Neural cell (in vitro differentiated cells): Measurements from ENCODE around the gene PRKCQ. TPM values are rescaled to one million over a fixed set of nuclear protein-coding genes. Genes with fewer than 3 reads are reported as not detected.
A peak's percentile ranks its signal among the peaks of the same experiment; 100 is the strongest.

Experiments used
- H2AFZ ChIP-seq: fragments of 200-600, 300-800 bp; sonication (generic), shearing (Covaris generic); 2 replicates; pipeline ENCODE4 v1.6.0; 2014; ENCODE audit warnings: low read depth, mild to moderate bottlenecking, antibody characterized with exemption, low read length, moderate library complexity
- H3F3A ChIP-seq: fragments of 200-600 bp; shearing (Covaris generic); 2 replicates; pipeline ENCODE4 v1.6.1; 2016; ENCODE audit warnings: mild to moderate bottlenecking, moderate library complexity, mixed read lengths, antibody characterized with exemption, low read length; ENCODE audit not compliant: insufficient read depth, poor library complexity, severe bottlenecking
- H3K27ac ChIP-seq: fragments of 200-600, 300-800 bp; sonication (generic), shearing (Covaris generic); 2 replicates; pipeline ENCODE4 v1.5.1; 2014; ENCODE audit warnings: mild to moderate bottlenecking, low read length, moderate library complexity
- H3K27me3 ChIP-seq: fragments of 300-800, 200-600 bp; sonication (generic), shearing (Covaris generic); 2 replicates; pipeline ENCODE4 v1.6.0; 2014; ENCODE audit warnings: mild to moderate bottlenecking, low read depth, low read length, moderate library complexity; ENCODE audit not compliant: insufficient read depth
- H3K36me3 ChIP-seq: fragments of 300-800, 200-600 bp; sonication (generic), shearing (Covaris generic); 2 replicates; pipeline ENCODE4 v1.5.1; 2014; ENCODE audit warnings: mild to moderate bottlenecking, antibody characterized with exemption, low read length, moderate library complexity; ENCODE audit not compliant: insufficient read depth
- H3K4me2 ChIP-seq: fragments of 300-800, 200-600 bp; sonication (generic), shearing (Covaris generic); 2 replicates; pipeline ENCODE4 v1.6.0; 2014; ENCODE audit warnings: mild to moderate bottlenecking, low read length
- H3K4me3 ChIP-seq: fragments of 300-800, 200-600 bp; sonication (generic), shearing (Covaris generic); 2 replicates; pipeline ENCODE4 v1.5.1; 2014; ENCODE audit warnings: mild to moderate bottlenecking, low read length, moderate library complexity
- H3K79me2 ChIP-seq: fragments of 200-600 bp; shearing (Covaris generic); replicated peaks from 2 replicates; pipeline ENCODE4 v1.6.0; 2014; ENCODE audit warnings: mild to moderate bottlenecking, low read length, moderate library complexity; ENCODE audit not compliant: insufficient read depth
- H3K9ac ChIP-seq: fragments of 300-800, 200-600 bp; sonication (generic), shearing (Covaris generic); 2 replicates; pipeline ENCODE4 v1.6.1; 2016; ENCODE audit warnings: mild to moderate bottlenecking, low read length, mixed read lengths
- H3K9me2 ChIP-seq: fragments of 200-600 bp; shearing (Covaris generic); 2 replicates; pipeline ENCODE4 v1.6.1; 2016; ENCODE audit warnings: mild to moderate bottlenecking, low read length, mixed read lengths; ENCODE audit not compliant: insufficient read depth
- H3K9me3 ChIP-seq: fragments of 200-600, 300-800 bp; sonication (generic), shearing (Covaris generic); 2 replicates; pipeline ENCODE4 v1.6.1; 2016; ENCODE audit warnings: mild to moderate bottlenecking, mixed run types, low read length, moderate library complexity, mixed read lengths
- H4K20me1 ChIP-seq: fragments of 200-600 bp; shearing (Covaris generic); 2 replicates; pipeline ENCODE4 v1.6.1; 2016; ENCODE audit warnings: mild to moderate bottlenecking, mixed run types; ENCODE audit not compliant: insufficient read depth
- EP300 ChIP-seq: fragments of 450-650 bp; conservative IDR thresholded peaks from 2 replicates; pipeline ENCODE4 v1.6.1; 2014; ENCODE audit warnings: antibody characterized with exemption, mild to moderate bottlenecking, moderate library complexity; ENCODE audit not compliant: poor library complexity, severe bottlenecking
- EZH2 ChIP-seq: fragments of 200-600, 300-800 bp; shearing (Covaris generic), sonication (generic); IDR thresholded peaks from 2 replicates; pipeline ENCODE4 v1.6.1; 2014; ENCODE audit warnings: antibody characterized with exemption, low read length, borderline replicate concordance, mild to moderate bottlenecking; ENCODE audit not compliant: insufficient read depth, poor library complexity, severe bottlenecking
- MXI1 ChIP-seq: fragments of 450-650 bp; conservative IDR thresholded peaks from 2 replicates; pipeline ENCODE4 v1.6.1; 2014; ENCODE audit warnings: antibody characterized with exemption, mild to moderate bottlenecking; ENCODE audit not compliant: poor library complexity, severe bottlenecking
- POLR2AphosphoS5 ChIP-seq: IDR thresholded peaks from 2 replicates; pipeline ENCODE4 v1.6.1; 2012
- RAD21 ChIP-seq: fragments of 450-650 bp; conservative IDR thresholded peaks from 2 replicates; pipeline ENCODE4 v1.6.1; 2014; ENCODE audit warnings: antibody characterized with exemption, mild to moderate bottlenecking, moderate library complexity
- SMC3 ChIP-seq: fragments of 450-650 bp; conservative IDR thresholded peaks from 2 replicates; pipeline ENCODE4 v1.6.1; 2014; ENCODE audit warnings: antibody characterized with exemption, mild to moderate bottlenecking, moderate library complexity; ENCODE audit not compliant: poor library complexity
- TAF1 ChIP-seq: IDR thresholded peaks from 2 replicates; pipeline ENCODE4 v1.6.1; 2012; ENCODE audit warnings: low read depth
- polyA plus RNA-seq: library from polyadenylated mRNA; depleted of rRNA; stranded (reverse); fragments of >200 nt; gene quantifications from 2 replicates; pipeline ENCODE4 v1.2.3, GENCODE V29; 2014
- TF ChIP-seq, protein P1 (sequence below): fragments of 450-650 bp; IDR thresholded peaks from 2 replicates; pipeline ENCODE4 v1.5.1; 2014; ENCODE audit warnings: antibody characterized with exemption, mild to moderate bottlenecking, moderate library complexity; ENCODE audit not compliant: poor library complexity, severe bottlenecking
- TF ChIP-seq, protein P2 (sequence below): IDR thresholded peaks from 2 replicates; pipeline ENCODE4 v1.6.1; 2012; ENCODE audit warnings: borderline replicate concordance

PRKCQ gene
- polyA plus RNA-seq, 1 donor from 2014 or later = 0.61 TPM

DNA sequence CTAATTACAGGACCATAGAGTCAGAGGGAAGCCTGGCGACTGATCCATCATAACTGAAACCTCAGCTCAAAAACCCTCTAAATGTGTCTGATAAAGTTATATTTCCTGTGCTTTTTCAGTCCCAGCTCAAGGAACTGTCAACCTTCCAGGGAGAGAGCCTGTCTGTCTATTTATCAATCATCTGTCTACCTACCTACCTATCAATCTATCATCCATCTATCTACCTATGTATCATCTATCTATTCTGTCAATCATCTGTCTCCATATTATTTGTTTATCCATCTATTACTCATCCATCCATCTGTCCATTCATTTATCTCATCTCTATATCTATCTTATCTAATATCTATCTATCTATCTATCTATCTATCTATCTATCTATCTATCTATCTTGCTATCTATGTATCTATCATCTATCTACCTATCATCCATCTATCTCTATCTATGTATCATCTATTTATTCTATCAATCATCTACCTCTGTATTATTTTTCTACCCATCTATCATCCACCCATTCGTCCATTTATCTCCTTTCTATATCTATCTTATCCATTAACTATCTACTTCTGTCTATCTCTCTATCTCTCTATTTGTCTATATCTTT, 161.4 kb downstream of the PRKCQ start:
- H3F3A ChIP-seq = no peaks in the 10 kb centered on the region
- no peaks in the 10 kb centered on the region for H3K36me3 ChIP-seq
- no peaks in the 10 kb centered on the region for H3K79me2 ChIP-seq
- H3K27ac ChIP-seq = no peak overlapping the region
- H3K4me2 ChIP-seq = no peak overlapping the region
- H3K27me3 ChIP-seq = no peaks in the 10 kb centered on the region
- no peak for TF ChIP-seq SMC3
- peak; percentile 52 for TF ChIP-seq POLR2AphosphoS5
- TF ChIP-seq RAD21 = no peak
- TF ChIP-seq, protein P1, sequence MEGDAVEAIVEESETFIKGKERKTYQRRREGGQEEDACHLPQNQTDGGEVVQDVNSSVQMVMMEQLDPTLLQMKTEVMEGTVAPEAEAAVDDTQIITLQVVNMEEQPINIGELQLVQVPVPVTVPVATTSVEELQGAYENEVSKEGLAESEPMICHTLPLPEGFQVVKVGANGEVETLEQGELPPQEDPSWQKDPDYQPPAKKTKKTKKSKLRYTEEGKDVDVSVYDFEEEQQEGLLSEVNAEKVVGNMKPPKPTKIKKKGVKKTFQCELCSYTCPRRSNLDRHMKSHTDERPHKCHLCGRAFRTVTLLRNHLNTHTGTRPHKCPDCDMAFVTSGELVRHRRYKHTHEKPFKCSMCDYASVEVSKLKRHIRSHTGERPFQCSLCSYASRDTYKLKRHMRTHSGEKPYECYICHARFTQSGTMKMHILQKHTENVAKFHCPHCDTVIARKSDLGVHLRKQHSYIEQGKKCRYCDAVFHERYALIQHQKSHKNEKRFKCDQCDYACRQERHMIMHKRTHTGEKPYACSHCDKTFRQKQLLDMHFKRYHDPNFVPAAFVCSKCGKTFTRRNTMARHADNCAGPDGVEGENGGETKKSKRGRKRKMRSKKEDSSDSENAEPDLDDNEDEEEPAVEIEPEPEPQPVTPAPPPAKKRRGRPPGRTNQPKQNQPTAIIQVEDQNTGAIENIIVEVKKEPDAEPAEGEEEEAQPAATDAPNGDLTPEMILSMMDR = no peak
- TF ChIP-seq, protein P2, sequence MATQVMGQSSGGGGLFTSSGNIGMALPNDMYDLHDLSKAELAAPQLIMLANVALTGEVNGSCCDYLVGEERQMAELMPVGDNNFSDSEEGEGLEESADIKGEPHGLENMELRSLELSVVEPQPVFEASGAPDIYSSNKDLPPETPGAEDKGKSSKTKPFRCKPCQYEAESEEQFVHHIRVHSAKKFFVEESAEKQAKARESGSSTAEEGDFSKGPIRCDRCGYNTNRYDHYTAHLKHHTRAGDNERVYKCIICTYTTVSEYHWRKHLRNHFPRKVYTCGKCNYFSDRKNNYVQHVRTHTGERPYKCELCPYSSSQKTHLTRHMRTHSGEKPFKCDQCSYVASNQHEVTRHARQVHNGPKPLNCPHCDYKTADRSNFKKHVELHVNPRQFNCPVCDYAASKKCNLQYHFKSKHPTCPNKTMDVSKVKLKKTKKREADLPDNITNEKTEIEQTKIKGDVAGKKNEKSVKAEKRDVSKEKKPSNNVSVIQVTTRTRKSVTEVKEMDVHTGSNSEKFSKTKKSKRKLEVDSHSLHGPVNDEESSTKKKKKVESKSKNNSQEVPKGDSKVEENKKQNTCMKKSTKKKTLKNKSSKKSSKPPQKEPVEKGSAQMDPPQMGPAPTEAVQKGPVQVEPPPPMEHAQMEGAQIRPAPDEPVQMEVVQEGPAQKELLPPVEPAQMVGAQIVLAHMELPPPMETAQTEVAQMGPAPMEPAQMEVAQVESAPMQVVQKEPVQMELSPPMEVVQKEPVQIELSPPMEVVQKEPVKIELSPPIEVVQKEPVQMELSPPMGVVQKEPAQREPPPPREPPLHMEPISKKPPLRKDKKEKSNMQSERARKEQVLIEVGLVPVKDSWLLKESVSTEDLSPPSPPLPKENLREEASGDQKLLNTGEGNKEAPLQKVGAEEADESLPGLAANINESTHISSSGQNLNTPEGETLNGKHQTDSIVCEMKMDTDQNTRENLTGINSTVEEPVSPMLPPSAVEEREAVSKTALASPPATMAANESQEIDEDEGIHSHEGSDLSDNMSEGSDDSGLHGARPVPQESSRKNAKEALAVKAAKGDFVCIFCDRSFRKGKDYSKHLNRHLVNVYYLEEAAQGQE = no peak
- no peak for TF ChIP-seq MXI1
- TF ChIP-seq TAF1 = no peak
- TF ChIP-seq EP300 = peak; percentile 94
- H3K9me2 ChIP-seq = no peaks in the 10 kb centered on the region
- no peak overlapping the region for H3K9ac ChIP-seq
- no peak overlapping the region for H3K4me3 ChIP-seq
- H3K9me3 ChIP-seq = no peaks in the 10 kb centered on the region
- no peaks in the 10 kb centered on the region for H4K20me1 ChIP-seq
- no peak overlapping the region for H2AFZ ChIP-seq

DNA sequence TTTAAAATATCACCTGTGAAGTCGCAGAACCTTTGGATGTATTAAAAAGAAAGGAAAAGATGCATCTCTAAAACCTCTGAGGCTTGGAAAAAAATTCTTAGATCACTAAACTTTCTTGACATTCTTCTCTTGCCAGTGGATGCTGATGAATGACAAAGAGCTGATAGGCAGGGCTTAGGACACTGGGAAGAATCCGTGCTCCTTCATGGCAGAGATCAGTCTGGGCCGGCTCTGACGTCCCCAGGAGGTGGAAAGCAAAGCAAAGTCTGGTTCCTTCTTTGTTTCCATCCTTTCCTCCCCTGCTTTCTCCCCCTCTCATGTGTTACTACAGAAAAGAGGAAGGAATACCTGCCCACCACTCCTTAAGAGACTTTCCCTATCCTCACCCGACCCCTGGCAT, 161.9 kb downstream of the PRKCQ start:
- Histone ChIP-seq H3K27ac (no peak overlapping the region), H3K9me2 (no peaks in the 10 kb centered on the region), H3K4me3 (no peak overlapping the region), H3K36me3 (no peaks in the 10 kb centered on the region), H4K20me1 (no peaks in the 10 kb centered on the region), H3F3A (no peaks in the 10 kb centered on the region), H3K4me2 (no peak overlapping the region), H2AFZ (no peak overlapping the region), H3K9me3 (no peaks in the 10 kb centered on the region), H3K79me2 (no peaks in the 10 kb centered on the region), H3K27me3 (no peaks in the 10 kb centered on the region), H3K9ac (no peak overlapping the region)
- no peak for TF ChIP-seq SMC3
- TF ChIP-seq EZH2 = no peak
